Endodermal cell (in vitro differentiated cells): ENCODE results near the gene COL18A1. TPM values are rescaled to one million over a fixed set of nuclear protein-coding genes. Genes with fewer than 3 reads are reported as not detected.
A peak's percentile ranks its signal among the peaks of the same experiment; 100 is the strongest.

Source experiments
- DNase-seq: peaks from one replicate; pipeline ENCODE4 v3.0.0-alpha.2; 2017
- H3K27ac ChIP-seq: 2 replicates; pipeline ENCODE4 v1.5.1; 2013; ENCODE audit warnings: mild to moderate bottlenecking, low read depth, low read length, moderate library complexity
- H3K27me3 ChIP-seq: 2 replicates; pipeline ENCODE4 v1.6.1; 2013; ENCODE audit warnings: mild to moderate bottlenecking, low read length, moderate library complexity; ENCODE audit not compliant: insufficient read depth, control insufficient read depth, poor library complexity, severe bottlenecking
- H3K36me3 ChIP-seq: 2 replicates; pipeline ENCODE4 v1.7.0; 2013; ENCODE audit warnings: mild to moderate bottlenecking, low read length, moderate library complexity; ENCODE audit not compliant: control insufficient read depth, insufficient read depth
- H3K4me1 ChIP-seq: one replicate; pipeline ENCODE4 v1.7.0; 2013; ENCODE audit warnings: low read length; ENCODE audit not compliant: control insufficient read depth, insufficient read depth
- H3K4me3 ChIP-seq: 2 replicates; pipeline ENCODE4 v1.5.1; 2013; ENCODE audit warnings: mild to moderate bottlenecking, low read length, moderate library complexity
- H3K9ac ChIP-seq: 2 replicates; pipeline ENCODE4 v1.6.1; 2013; ENCODE audit warnings: mild to moderate bottlenecking, low read length, moderate library complexity; ENCODE audit not compliant: poor library complexity, severe bottlenecking; ENCODE audit errors: extremely low read depth
- H3K9me3 ChIP-seq: 2 replicates; pipeline ENCODE4 v1.6.1; 2013; ENCODE audit warnings: mild to moderate bottlenecking, low read length, moderate library complexity; ENCODE audit not compliant: control insufficient read depth
- H3K27ac Mint-ChIP-seq: 2 replicates; pipeline ENCODE4 v1.8.0; 2020; ENCODE audit warnings: mixed read lengths
- H3K27me3 Mint-ChIP-seq: 2 replicates; pipeline ENCODE4 v1.8.0; 2021; ENCODE audit warnings: mild to moderate bottlenecking, mixed read lengths; ENCODE audit not compliant: insufficient read depth
- H3K36me3 Mint-ChIP-seq: 2 replicates; pipeline ENCODE4 v1.8.0; 2020; ENCODE audit warnings: low read depth, mixed read lengths
- H3K4me1 Mint-ChIP-seq: 2 replicates; pipeline ENCODE4 v1.8.0; 2020; ENCODE audit warnings: mixed read lengths
- H3K4me3 Mint-ChIP-seq: 2 replicates; pipeline ENCODE4 v1.8.0; 2020; ENCODE audit warnings: mild to moderate bottlenecking, moderate library complexity, mixed read lengths
- H3K9me3 Mint-ChIP-seq: 2 replicates; pipeline ENCODE4 v1.8.0; 2020; ENCODE audit warnings: mild to moderate bottlenecking, mixed read lengths
- WGBS, 2 experiments: methylation state at CpG; one replicate each; pipeline versions ENCODE4 v1.1.5 to v1.1.7; 2013; ENCODE audit warnings: missing lambda C conversion rate in 2 of 2, mixed read lengths in 1 of 2; ENCODE audit not compliant: insufficient coverage in 1 of 2, insufficient read length in 1 of 2; 5-methylcytosine and 5-hydroxymethylcytosine counted together
- total RNA-seq, 2 donors: library from RNA; stranded (reverse); fragmentation: NEBNext Ultra II Directional in 1 of 2; extraction: Animal tissue kit (Norgen Biotek cat#: 25700) in 1 of 2; gene quantifications; 2 replicates in 1 of 2; 3 replicates in 1 of 2; pipeline ENCODE4 v1.2.1, GENCODE V29; 2021
- TF ChIP-seq, protein P1 (sequence below): fragments of 200-600 bp; sonication (generic); conservative IDR thresholded peaks from 2 replicates; pipeline ENCODE4 v1.5.0; 2021; ENCODE audit warnings: antibody characterized with exemption, mild to moderate bottlenecking

COL18A1 gene
- total RNA-seq, 2 donors from 2014 or later: 332 to 398 TPM

DNA sequence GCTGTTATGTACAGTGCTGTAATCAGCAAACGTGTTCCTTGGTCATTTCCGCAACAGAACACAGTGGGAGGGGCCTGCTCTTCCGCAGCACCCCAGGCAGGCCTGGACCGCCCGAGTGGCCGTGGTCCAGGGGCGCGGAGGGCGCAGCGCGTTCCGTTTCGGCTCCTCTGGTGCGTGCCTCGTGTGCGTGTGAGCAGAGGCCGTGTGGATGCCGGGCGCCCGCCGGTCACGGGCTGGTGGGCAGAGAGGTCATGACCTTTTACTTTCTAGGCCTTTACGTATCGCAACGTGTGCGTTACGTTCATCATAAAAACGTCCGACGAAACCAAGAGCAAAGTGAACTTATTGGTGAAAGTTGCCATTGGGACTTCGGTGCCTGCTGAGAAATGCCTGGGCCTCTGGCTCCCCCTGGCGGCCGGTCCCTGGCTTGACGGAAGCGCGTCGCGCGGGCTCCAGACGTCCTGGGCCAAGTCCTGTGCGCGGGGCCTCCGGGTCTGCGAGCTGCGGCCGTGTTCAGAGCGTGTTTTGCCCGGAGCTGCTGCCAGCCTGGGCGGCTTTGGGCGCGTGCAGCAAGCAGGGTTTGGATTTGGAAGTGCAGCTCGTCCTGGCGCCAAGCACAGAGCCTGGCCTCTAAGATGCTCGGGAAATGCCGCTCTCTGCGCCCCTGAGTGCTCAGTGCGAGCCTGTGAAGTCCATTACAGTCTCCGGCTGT lies 34.4 kb downstream of the COL18A1 start:
- peak; percentile 95 for DNase-seq
- peaks cover 25% of the 10 kb centered on the region for H3K36me3 ChIP-seq
- Mint-ChIP-seq H3K4me3 (no peak overlapping the region), H3K27me3 (no peaks in the 10 kb centered on the region), H3K27ac (peak overlapping the region; percentile 52), H3K9me3 (peaks cover 3% of the 10 kb centered on the region), H3K36me3 (peaks cover 29% of the 10 kb centered on the region), H3K4me1 (no peaks in the 10 kb centered on the region)
- H3K27me3 ChIP-seq: no peaks in the 10 kb centered on the region
- WGBS, 2 experiments: 60 to 61% methylated on average over 53 to 58 of the region's 58 CpGs
- H3K9ac ChIP-seq: no peak overlapping the region
- H3K9me3 ChIP-seq: no peaks in the 10 kb centered on the region
- H3K27ac ChIP-seq: no peak overlapping the region
- H3K4me1 ChIP-seq: no peaks in the 10 kb centered on the region
- no peak overlapping the region for H3K4me3 ChIP-seq
- TF ChIP-seq, protein P1, sequence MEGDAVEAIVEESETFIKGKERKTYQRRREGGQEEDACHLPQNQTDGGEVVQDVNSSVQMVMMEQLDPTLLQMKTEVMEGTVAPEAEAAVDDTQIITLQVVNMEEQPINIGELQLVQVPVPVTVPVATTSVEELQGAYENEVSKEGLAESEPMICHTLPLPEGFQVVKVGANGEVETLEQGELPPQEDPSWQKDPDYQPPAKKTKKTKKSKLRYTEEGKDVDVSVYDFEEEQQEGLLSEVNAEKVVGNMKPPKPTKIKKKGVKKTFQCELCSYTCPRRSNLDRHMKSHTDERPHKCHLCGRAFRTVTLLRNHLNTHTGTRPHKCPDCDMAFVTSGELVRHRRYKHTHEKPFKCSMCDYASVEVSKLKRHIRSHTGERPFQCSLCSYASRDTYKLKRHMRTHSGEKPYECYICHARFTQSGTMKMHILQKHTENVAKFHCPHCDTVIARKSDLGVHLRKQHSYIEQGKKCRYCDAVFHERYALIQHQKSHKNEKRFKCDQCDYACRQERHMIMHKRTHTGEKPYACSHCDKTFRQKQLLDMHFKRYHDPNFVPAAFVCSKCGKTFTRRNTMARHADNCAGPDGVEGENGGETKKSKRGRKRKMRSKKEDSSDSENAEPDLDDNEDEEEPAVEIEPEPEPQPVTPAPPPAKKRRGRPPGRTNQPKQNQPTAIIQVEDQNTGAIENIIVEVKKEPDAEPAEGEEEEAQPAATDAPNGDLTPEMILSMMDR: peak; percentile 99

DNA sequence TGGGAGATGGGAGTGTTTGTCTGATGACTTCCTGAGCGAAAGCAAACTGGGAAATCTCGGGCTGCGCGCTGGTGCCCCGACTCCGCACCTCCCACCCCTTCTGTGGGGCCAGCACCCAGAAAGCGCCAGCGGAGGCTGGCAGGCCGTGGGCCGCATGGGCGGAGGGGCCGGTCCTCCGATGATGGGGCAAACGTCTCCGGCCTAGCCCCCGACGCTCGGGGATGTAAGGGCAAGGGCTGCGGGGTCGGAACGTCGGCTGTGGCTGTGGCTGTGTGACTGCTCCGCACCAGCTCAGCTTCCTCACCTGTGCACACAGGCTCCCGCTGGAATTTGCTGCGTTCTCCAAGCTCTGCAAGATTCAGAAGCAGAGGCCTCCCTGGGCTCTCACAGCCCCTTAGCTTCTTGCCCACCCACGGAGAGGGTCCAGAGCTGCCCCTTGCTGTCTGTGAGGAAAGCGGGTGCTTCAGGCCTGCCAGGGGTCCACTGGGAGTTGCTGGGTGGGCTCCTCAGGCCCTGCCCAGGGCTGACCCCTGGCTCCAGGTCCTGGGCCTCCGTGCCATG lies 35.0 kb downstream of the COL18A1 start:
- H3K27me3 ChIP-seq: no peaks in the 10 kb centered on the region
- Mint-ChIP-seq H3K9me3 (peaks cover 4% of the 10 kb centered on the region), H3K4me3 (no peak overlapping the region), H3K27me3 (no peaks in the 10 kb centered on the region), H3K27ac (peak overlapping the region; percentile 52), H3K36me3 (peaks cover 35% of the 10 kb centered on the region), H3K4me1 (no peaks in the 10 kb centered on the region)
- H3K27ac ChIP-seq: no peak overlapping the region
- peaks cover 3% of the 10 kb centered on the region for H3K9me3 ChIP-seq
- H3K36me3 ChIP-seq: peaks cover 31% of the 10 kb centered on the region
- 96 to 100% methylated on average over 8 to 28 of the region's 28 CpGs for WGBS, 2 experiments
- H3K4me3 ChIP-seq: no peak overlapping the region
- H3K4me1 ChIP-seq: no peaks in the 10 kb centered on the region
- no peak overlapping the region for H3K9ac ChIP-seq
- TF ChIP-seq, protein P1: no peak
- no peak for DNase-seq

DNA sequence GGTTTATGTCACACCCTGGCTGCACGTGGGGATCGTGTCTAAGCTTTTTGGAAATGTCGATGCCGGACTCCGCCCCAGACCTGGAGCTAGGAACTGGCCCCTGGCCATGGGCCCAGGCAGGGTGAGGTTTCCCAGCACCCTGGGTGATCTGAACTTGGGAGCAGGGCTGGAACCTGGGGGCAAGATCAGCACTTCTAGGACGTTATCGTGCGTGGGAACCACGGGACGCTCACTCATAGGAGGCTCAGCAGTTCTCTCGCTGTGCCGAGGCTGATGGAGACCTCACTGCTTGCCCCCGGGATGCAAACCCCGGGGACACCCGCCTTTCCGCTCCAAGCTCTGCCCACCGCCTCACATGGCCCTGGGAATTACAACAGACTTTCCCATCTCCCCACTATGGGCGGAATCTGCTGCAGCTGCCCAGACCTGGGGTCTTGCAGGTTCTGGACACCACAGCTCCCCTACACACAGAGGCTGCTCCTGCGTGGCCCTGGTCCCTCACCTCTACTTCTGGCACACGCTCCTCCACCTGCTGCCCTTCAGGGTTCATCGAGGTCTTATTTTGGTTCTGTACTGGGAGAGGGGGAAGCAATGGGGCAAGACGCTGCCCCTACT lies 35.9 kb downstream of the COL18A1 start:
- Mint-ChIP-seq H3K9me3 (peaks cover 5% of the 10 kb centered on the region), H3K4me3 (no peak overlapping the region), H3K27me3 (no peaks in the 10 kb centered on the region), H3K27ac (no peak overlapping the region), H3K4me1 (no peaks in the 10 kb centered on the region), H3K36me3 (peaks cover 43% of the 10 kb centered on the region)
- Histone ChIP-seq H3K4me3 (no peak overlapping the region), H3K9ac (no peak overlapping the region), H3K27me3 (no peaks in the 10 kb centered on the region), H3K36me3 (peaks cover 35% of the 10 kb centered on the region), H3K9me3 (peaks cover 9% of the 10 kb centered on the region), H3K4me1 (no peaks in the 10 kb centered on the region), H3K27ac (no peak overlapping the region)
- TF ChIP-seq, protein P1: no peak
- 96% methylated on average over 19 to 22 of the region's 22 CpGs for WGBS, 2 experiments
- DNase-seq: no peak
